Measurements from ENCODE around the gene LLCFC1.

LLCFC1 gene

GRCh38 chr7:142910481-142910880 lies 28.8 kb upstream of the LLCFC1 start:
- no peak for DNase-seq (ENCODE audit: low read depth)

- DNase-seq (ENCODE audit: low read depth), result no peak
Observed at GRCh38 chr7:142913051-142913450, 26.2 kb upstream of the LLCFC1 start.

GRCh38 chr7:142913566-142913965 lies 25.7 kb upstream of the LLCFC1 start:
- DNase-seq (ENCODE audit: low read depth), result no peak

GRCh38 chr7:142914121-142914520 lies 25.2 kb upstream of the LLCFC1 start:
- DNase-seq (ENCODE audit: low read depth), result no peak

GRCh38 chr7:142915315-142915714 lies 24.0 kb upstream of the LLCFC1 start:
- no peak for DNase-seq (ENCODE audit: low read depth)

- DNase-seq (ENCODE audit: low read depth), result no peak
Observed at GRCh38 chr7:142916508-142916907, 22.8 kb upstream of the LLCFC1 start.

- no peak for DNase-seq (ENCODE audit: low read depth)
Observed at GRCh38 chr7:142917447-142917846, 21.8 kb upstream of the LLCFC1 start.

- no peak for DNase-seq (ENCODE audit: low read depth)
Observed at GRCh38 chr7:142918901-142919300, 20.4 kb upstream of the LLCFC1 start.

GRCh38 chr7:142919656-142920055 lies 19.6 kb upstream of the LLCFC1 start:
- no peak for DNase-seq (ENCODE audit: low read depth)

GRCh38 chr7:142923391-142923790 lies 15.9 kb upstream of the LLCFC1 start:
- no peak for DNase-seq (ENCODE audit: low read depth)

- no peak for DNase-seq (ENCODE audit: low read depth)
Observed at GRCh38 chr7:142925413-142925812, 13.9 kb upstream of the LLCFC1 start.

- no peak for DNase-seq (ENCODE audit: low read depth)
Observed at GRCh38 chr7:142927085-142927745, 12.1 kb upstream of the LLCFC1 start.

- DNase-seq (ENCODE audit: low read depth), result no peak
Observed at GRCh38 chr7:142927949-142928348, 11.3 kb upstream of the LLCFC1 start.

GRCh38 chr7:142930126-142930730 lies 9.1 kb upstream of the LLCFC1 start:
- no peak for DNase-seq (ENCODE audit: low read depth)

- no peak for DNase-seq (ENCODE audit: low read depth)
Observed at GRCh38 chr7:142932386-142933091, 6.7 kb upstream of the LLCFC1 start.

- no peak for DNase-seq (ENCODE audit: low read depth)
Observed at GRCh38 chr7:142933092-142933475, 6.2 kb upstream of the LLCFC1 start.

- DNase-seq (ENCODE audit: low read depth), result no peak
Observed at GRCh38 chr7:142933624-142934023, 5.7 kb upstream of the LLCFC1 start, which contains the start of gene TRPV5. Gene TRPV5 (minus strand): TSS chr7:142933746. CDS start chr7:142933459, 287 bp downstream.

GRCh38 chr7:142934056-142934455 lies 5.2 kb upstream of the LLCFC1 start:
- DNase-seq (ENCODE audit: low read depth), result no peak

- DNase-seq (ENCODE audit: low read depth), result no peak
Observed at GRCh38 chr7:142935941-142936565, 3.2 kb upstream of the LLCFC1 start.

GRCh38 chr7:142938611-142939010 lies 673 bp upstream of the LLCFC1 start:
- no peak for DNase-seq (ENCODE audit: low read depth)

GRCh38 chr7:142940966-142941535 lies 1.8 kb downstream of the LLCFC1 start:
- no peak for DNase-seq (ENCODE audit: low read depth)

GRCh38 chr7:142941541-142941940 lies 2.3 kb downstream of the LLCFC1 start:
- no peak for DNase-seq (ENCODE audit: low read depth)

GRCh38 chr7:142942746-142943145 lies 3.5 kb downstream of the LLCFC1 start:
- no peak for DNase-seq (ENCODE audit: low read depth)

All from fibroblast of gingiva (primary cell).